Gastrocnemius medialis (tissue), 4 donors: Measurements from ENCODE around the gene BCL11B. TPM values are rescaled to one million over a fixed set of nuclear protein-coding genes. Genes with fewer than 3 reads are reported as not detected.

Source experiments
- ATAC-seq, 2 donors: fragments of 150-250 bp; one replicate each; pipeline ENCODE4 v1.9.1; 2016
- DNase-seq, 2 donors: peaks; one replicate each; pipeline ENCODE4 v3.0.0-alpha.2; 2019
- H3K27ac ChIP-seq, 4 donors: fragments of 200-600 bp; sonication (generic); 1 replicate in 1 of 4; 2 replicates in 3 of 4; pipeline ENCODE4 v1.5.1; 2016 to 2018; ENCODE audit warnings: mild to moderate bottlenecking in 2 of 4, moderate library complexity in 1 of 4
- H3K27me3 ChIP-seq, 3 donors: fragments of 200-600 bp; sonication (generic) in 2 of 3; 1 replicate in 1 of 3; 2 replicates in 2 of 3; pipeline versions ENCODE4 v1.5.1 to v1.6.0; 2016 to 2019; ENCODE audit warnings: mild to moderate bottlenecking in 1 of 3, moderate library complexity in 1 of 3
- H3K36me3 ChIP-seq, 2 donors: fragments of 200-600 bp; sonication (generic) in 1 of 2; one replicate each; pipeline ENCODE4 v1.5.1; 2017 to 2018
- H3K4me1 ChIP-seq, 2 donors: fragments of 200-600 bp; sonication (generic) in 1 of 2; one replicate each; pipeline ENCODE4 v1.5.1; 2016 to 2017; ENCODE audit warnings: mild to moderate bottlenecking in 2 of 2
- H3K4me3 ChIP-seq, 4 donors: fragments of 200-600 bp; sonication (generic) in 3 of 4; 1 replicate in 1 of 4; 2 replicates in 3 of 4; pipeline ENCODE4 v1.5.1; 2016 to 2019; ENCODE audit warnings: mild to moderate bottlenecking in 2 of 4
- H3K9me3 ChIP-seq, 3 donors: fragments of 200-600 bp; sonication (generic) in 2 of 3; 1 replicate in 1 of 3; 2 replicates in 2 of 3; pipeline ENCODE4 v1.5.1; 2016 to 2019
- POLR2A ChIP-seq, 2 donors: fragments of 450-650 bp; IDR thresholded peaks; one replicate each; pipeline ENCODE4 v1.6.1; 2017; ENCODE audit warnings: antibody characterized with exemption in 2 of 2, mild to moderate bottlenecking in 2 of 2, moderate library complexity in 2 of 2
- in situ Hi-C, 4 donors: fragments of 200-750 bp; cut with MboI; loops; one replicate each; pipeline versions ENCODE4 v1.15.0 to v1.8.0; 2017; ENCODE audit warnings: low sequenced_read_pairs in 4 of 4
- intact Hi-C: fragments of 100-400 bp; cut with DNase I; formaldehyde crosslinking; loops from one replicate; pipeline ENCODE4 v1.15.1; 2023; ENCODE audit warnings: low total_unique reads
- total RNA-seq, 4 donors: library from RNA; depleted of rRNA; stranded (reverse); fragments of >200 nt; gene quantifications; one replicate each; pipeline versions ENCODE4 v1.1.0 to v1.2.3, GENCODE V29; 2016
- TF ChIP-seq, protein P1 (sequence below), 5 experiments: fragments of 450-650 bp in 3 of 5; fragments of 200-600 bp in 2 of 5; sonication (generic) in 2 of 5; IDR thresholded peaks in 4 of 5; conservative IDR thresholded peaks in 1 of 5; 1 replicate in 4 of 5; 2 replicates in 1 of 5; pipeline ENCODE4 v1.5.1; 2016 to 2019; ENCODE audit warnings: antibody characterized with exemption in 5 of 5, mild to moderate bottlenecking in 3 of 5, moderate library complexity in 3 of 5

Gene BCL11B
- total RNA-seq, 4 donors from 2014 or later, result 0.05 to 0.62 (median 0.18) TPM; not detected in 1

DNA sequence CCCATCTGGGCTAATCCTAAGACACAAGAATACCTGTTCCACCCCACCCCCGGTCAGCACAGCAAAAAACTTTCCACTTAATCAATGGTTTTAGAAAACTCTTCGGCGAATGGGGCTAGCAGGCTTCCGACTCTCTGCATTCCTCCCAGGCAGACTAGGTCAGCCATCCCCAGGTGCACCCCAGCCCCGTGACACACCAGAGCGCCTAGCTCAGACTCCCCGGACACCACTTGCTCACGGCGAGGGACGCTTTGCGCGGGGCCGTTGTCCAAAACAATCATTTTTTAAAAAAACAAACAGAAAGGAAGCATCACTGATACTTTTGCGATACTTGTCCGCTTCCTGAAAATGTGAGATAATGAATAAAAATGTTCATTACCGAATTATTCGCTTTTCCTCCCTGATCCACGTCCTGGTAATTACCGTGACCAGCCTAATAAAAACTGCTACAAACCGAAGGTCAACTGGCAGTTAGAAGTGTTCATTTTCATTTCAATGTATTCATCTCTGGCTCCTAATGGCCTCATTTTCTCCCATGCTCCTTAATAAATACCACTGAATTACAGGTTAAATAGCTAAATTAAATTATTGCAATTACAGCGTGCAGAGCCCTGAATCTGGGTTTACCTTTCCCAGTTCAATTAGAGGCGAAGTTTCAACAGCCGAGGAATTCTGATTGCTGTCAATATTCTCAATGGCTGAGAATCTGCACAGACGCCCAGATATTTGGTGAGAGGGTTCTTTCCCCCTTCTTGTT is 73.1 kb downstream of the BCL11B start:
- ATAC-seq, result no peak
- Histone ChIP-seq H3K36me3 (no peaks in the 10 kb centered on the region), H3K27me3 (no peaks in the 10 kb centered on the region), H3K27ac (no peak overlapping the region), H3K4me3 (no peak overlapping the region), H3K4me1 (peaks cover 9 to 11% of the 10 kb centered on the region in 2 donors), H3K9me3 (no peaks in the 10 kb centered on the region)
- in situ Hi-C loops (no loop called here), intact Hi-C loops (loop anchor here (10.0 kb wide), 1 partner anchor 66 kb away; no protein-coding TSS in a partner anchor)
- DNase-seq, result no peak
- TF ChIP-seq, protein P1, sequence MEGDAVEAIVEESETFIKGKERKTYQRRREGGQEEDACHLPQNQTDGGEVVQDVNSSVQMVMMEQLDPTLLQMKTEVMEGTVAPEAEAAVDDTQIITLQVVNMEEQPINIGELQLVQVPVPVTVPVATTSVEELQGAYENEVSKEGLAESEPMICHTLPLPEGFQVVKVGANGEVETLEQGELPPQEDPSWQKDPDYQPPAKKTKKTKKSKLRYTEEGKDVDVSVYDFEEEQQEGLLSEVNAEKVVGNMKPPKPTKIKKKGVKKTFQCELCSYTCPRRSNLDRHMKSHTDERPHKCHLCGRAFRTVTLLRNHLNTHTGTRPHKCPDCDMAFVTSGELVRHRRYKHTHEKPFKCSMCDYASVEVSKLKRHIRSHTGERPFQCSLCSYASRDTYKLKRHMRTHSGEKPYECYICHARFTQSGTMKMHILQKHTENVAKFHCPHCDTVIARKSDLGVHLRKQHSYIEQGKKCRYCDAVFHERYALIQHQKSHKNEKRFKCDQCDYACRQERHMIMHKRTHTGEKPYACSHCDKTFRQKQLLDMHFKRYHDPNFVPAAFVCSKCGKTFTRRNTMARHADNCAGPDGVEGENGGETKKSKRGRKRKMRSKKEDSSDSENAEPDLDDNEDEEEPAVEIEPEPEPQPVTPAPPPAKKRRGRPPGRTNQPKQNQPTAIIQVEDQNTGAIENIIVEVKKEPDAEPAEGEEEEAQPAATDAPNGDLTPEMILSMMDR (IDR thresholded peaks at IDR 0.05 in 4 of 5, conservative IDR thresholded peaks at IDR 0.05 in 1 of 5), result no peak
- no peak for TF ChIP-seq POLR2A (IDR thresholded peaks at IDR 0.05)

DNA sequence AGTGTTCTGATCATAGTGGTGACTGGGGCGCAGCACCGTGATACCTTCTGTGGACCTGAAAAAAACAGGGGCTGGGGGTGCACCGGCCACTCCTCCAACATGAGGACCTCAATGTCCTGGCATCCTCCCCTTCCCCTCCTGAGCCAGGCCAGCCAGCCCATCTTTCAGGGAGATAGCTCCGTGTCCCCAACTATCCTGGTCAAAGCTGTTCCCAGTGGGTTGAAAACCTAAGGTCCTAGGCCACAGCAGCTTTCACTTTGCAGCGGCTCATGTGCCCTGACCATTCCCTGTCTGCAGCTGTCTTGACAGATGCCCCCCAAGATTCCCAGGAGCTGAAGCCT is 75.7 kb downstream of the BCL11B start:
- no peaks in the 10 kb centered on the region for H3K27me3 ChIP-seq
- no peaks in the 10 kb centered on the region for H3K9me3 ChIP-seq
- intact Hi-C loops, result loop anchor here (10.0 kb wide), 1 partner anchor 69 kb away; no protein-coding TSS in a partner anchor
- DNase-seq, result no peak
- peaks cover 11 to 15% of the 10 kb centered on the region in 2 donors for H3K4me1 ChIP-seq
- H3K27ac ChIP-seq, result no peak overlapping the region
- no peak overlapping the region for H3K4me3 ChIP-seq
- no peak for ATAC-seq
- H3K36me3 ChIP-seq, result no peaks in the 10 kb centered on the region
- in situ Hi-C loops, result no loop called here
- TF ChIP-seq, protein P1 (IDR thresholded peaks at IDR 0.05 in 4 of 5, conservative IDR thresholded peaks at IDR 0.05 in 1 of 5), result no peak

DNA sequence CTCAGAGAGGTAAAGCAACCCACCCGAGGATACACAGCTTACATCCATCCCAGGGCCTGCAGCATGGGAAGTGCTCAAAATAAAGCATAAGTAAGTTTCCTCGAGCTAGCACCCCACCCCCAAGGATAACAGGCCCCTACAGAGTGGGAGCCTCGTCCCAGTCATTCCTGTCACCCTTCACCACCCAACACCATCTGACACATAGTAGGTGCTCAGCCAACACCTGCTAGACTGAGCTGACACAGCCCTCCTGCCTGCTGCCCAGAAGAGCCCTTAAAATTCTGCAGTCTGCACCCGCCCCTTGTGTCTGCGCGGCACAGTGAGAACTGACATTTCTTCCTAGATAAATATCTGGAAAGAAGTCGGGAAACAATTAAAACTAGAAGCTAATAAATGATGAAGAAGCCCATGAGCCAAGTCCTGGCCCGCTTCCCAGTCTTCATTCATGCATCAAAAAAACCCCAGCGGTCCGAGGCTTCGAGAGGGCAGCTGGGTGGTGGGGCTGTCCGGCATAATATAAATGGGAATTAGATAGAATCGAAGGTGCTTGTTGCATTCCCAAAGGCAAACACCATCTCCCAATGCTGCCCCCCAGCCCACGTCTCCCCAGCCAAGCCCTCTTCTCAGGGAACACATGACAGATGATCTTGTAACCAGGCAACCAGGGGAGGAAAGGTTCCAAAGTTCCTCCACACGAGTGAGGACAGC is 76.2 kb downstream of the BCL11B start:
- peaks cover 9 to 15% of the 10 kb centered on the region in 2 donors for H3K4me1 ChIP-seq
- TF ChIP-seq POLR2A (IDR thresholded peaks at IDR 0.05), result no peak
- TF ChIP-seq, protein P1 (IDR thresholded peaks at IDR 0.05 in 4 of 5, conservative IDR thresholded peaks at IDR 0.05 in 1 of 5), result no peak
- no peaks in the 10 kb centered on the region for H3K9me3 ChIP-seq
- intact Hi-C loops, result loop anchor here (10.0 kb wide), 1 partner anchor 69 kb away; no protein-coding TSS in a partner anchor
- H3K27me3 ChIP-seq, result no peaks in the 10 kb centered on the region
- DNase-seq, result no peak
- in situ Hi-C loops, result no loop called here
- no peaks in the 10 kb centered on the region for H3K36me3 ChIP-seq
- H3K27ac ChIP-seq, result no peak overlapping the region
- ATAC-seq, result no peak
- no peak overlapping the region for H3K4me3 ChIP-seq

DNA sequence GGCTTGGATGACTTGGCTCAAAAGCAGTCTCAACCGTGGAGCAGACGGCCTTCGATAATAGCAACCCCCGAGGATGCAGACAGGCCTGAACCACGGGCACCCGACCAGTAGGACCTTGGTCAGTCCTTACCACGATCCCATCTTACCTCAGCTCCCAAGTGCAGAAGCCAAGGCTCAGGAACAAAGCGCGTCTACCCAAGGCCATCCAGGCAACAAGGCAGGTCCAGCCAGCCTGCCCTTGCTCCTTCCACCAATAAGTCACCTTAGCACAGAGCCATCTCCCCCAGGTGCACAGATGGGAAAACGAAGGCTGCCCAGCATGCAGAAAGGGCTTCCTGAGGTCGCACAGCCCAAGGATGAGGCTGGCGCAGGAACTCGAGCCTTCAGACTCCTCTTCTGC is 77.3 kb downstream of the BCL11B start:
- Histone ChIP-seq H3K36me3 (no peaks in the 10 kb centered on the region), H3K9me3 (no peaks in the 10 kb centered on the region), H3K27me3 (no peaks in the 10 kb centered on the region), H3K4me3 (no peak overlapping the region), H3K4me1 (peaks cover 0 to 6% of the 10 kb centered on the region in 2 donors), H3K27ac (no peak overlapping the region)
- TF ChIP-seq, protein P1 (IDR thresholded peaks at IDR 0.05 in 4 of 5, conservative IDR thresholded peaks at IDR 0.05 in 1 of 5), result no peak
- no peak for TF ChIP-seq POLR2A (IDR thresholded peaks at IDR 0.05)
- DNase-seq (no peak), ATAC-seq (no peak)
- in situ Hi-C loops, result no loop called here
- intact Hi-C loops, result loop anchor here (10.0 kb wide), 1 partner anchor 70 kb away; no protein-coding TSS in a partner anchor
